Fibroblast of skin of left biceps (primary cell): ENCODE results near the gene ANKFN1.
"Not testable (repeated sequence)": the region's sequence is repeated elsewhere in the genome, so short reads cannot be mapped to it uniquely, and the experiment has no call there.

Source experiments
- DNase-seq, 2 experiments: peaks; one replicate each; pipeline ENCODE4 v3.0.0-alpha.2; 2013; ENCODE audit warnings: low read depth in 2 of 2

The ANKFN1 gene

GRCh38 chr17:56347639-56348038 is 194.4 kb downstream of the ANKFN1 start:
- no peak for DNase-seq

GRCh38 chr17:56350592-56350991 is 197.3 kb downstream of the ANKFN1 start:
- no peak for DNase-seq

- DNase-seq = no peak
These were observed 198.4 kb downstream of the ANKFN1 start for GRCh38 chr17:56351675-56352074.

- DNase-seq = no peak
These were observed 205.4 kb downstream of the ANKFN1 start for GRCh38 chr17:56358651-56359050.

GRCh38 chr17:56359518-56359917 is 206.2 kb downstream of the ANKFN1 start:
- DNase-seq = no peak

GRCh38 chr17:56367366-56367765 is 214.1 kb downstream of the ANKFN1 start:
- no peak for DNase-seq

GRCh38 chr17:56373981-56374833 is 220.9 kb downstream of the ANKFN1 start:
- DNase-seq = no peak

GRCh38 chr17:56389356-56389755 is 236.1 kb downstream of the ANKFN1 start:
- no peak for DNase-seq

GRCh38 chr17:56392321-56392720 is 239.0 kb downstream of the ANKFN1 start:
- DNase-seq = no peak

GRCh38 chr17:56393156-56393555 is 239.9 kb downstream of the ANKFN1 start:
- no peak for DNase-seq

- no peak for DNase-seq
These were observed 242.5 kb downstream of the ANKFN1 start for GRCh38 chr17:56395787-56396186.

- DNase-seq = no peak
These were observed 253.8 kb downstream of the ANKFN1 start for GRCh38 chr17:56407086-56407485.

GRCh38 chr17:56412356-56412755 is 259.1 kb downstream of the ANKFN1 start:
- DNase-seq = not testable (repeated sequence)

GRCh38 chr17:56416682-56417351 is 263.5 kb downstream of the ANKFN1 start:
- DNase-seq = no peak

- DNase-seq = no peak
These were observed 270.7 kb downstream of the ANKFN1 start for GRCh38 chr17:56424005-56424404.

GRCh38 chr17:56424543-56425044 is 271.3 kb downstream of the ANKFN1 start:
- no peak for DNase-seq

- DNase-seq = no peak
These were observed 272.2 kb downstream of the ANKFN1 start for GRCh38 chr17:56425483-56425882.

GRCh38 chr17:56426901-56427300 is 273.6 kb downstream of the ANKFN1 start:
- no peak for DNase-seq

GRCh38 chr17:56431736-56432135 is 278.5 kb downstream of the ANKFN1 start:
- DNase-seq = no peak

GRCh38 chr17:56432443-56432842 is 279.2 kb downstream of the ANKFN1 start:
- no peak for DNase-seq

GRCh38 chr17:56434610-56435009 is 281.3 kb downstream of the ANKFN1 start:
- no peak for DNase-seq

GRCh38 chr17:56436142-56436541 is 282.9 kb downstream of the ANKFN1 start:
- no peak for DNase-seq

GRCh38 chr17:56440419-56440818 is 287.1 kb downstream of the ANKFN1 start:
- DNase-seq = peak in 1 of 2 experiments; percentile 9
